GM20431 (cell line): ENCODE results near the gene DUSP8.
"Not testable (repeated sequence)": the region's sequence is repeated elsewhere in the genome, so short reads cannot be mapped to it uniquely, and the experiment has no call there.

Experiments
- in situ Hi-C: fragments of 300-500 bp; cut with MseI, MboI; formaldehyde crosslinking; loops from one replicate; pipeline ENCODE4 v1.15.0; 2020; ENCODE audit warnings: low sequenced_read_pairs; ENCODE audit not compliant: unreplicated experiment

Gene DUSP8, protein sequence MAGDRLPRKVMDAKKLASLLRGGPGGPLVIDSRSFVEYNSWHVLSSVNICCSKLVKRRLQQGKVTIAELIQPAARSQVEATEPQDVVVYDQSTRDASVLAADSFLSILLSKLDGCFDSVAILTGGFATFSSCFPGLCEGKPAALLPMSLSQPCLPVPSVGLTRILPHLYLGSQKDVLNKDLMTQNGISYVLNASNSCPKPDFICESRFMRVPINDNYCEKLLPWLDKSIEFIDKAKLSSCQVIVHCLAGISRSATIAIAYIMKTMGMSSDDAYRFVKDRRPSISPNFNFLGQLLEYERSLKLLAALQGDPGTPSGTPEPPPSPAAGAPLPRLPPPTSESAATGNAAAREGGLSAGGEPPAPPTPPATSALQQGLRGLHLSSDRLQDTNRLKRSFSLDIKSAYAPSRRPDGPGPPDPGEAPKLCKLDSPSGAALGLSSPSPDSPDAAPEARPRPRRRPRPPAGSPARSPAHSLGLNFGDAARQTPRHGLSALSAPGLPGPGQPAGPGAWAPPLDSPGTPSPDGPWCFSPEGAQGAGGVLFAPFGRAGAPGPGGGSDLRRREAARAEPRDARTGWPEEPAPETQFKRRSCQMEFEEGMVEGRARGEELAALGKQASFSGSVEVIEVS

DNA sequence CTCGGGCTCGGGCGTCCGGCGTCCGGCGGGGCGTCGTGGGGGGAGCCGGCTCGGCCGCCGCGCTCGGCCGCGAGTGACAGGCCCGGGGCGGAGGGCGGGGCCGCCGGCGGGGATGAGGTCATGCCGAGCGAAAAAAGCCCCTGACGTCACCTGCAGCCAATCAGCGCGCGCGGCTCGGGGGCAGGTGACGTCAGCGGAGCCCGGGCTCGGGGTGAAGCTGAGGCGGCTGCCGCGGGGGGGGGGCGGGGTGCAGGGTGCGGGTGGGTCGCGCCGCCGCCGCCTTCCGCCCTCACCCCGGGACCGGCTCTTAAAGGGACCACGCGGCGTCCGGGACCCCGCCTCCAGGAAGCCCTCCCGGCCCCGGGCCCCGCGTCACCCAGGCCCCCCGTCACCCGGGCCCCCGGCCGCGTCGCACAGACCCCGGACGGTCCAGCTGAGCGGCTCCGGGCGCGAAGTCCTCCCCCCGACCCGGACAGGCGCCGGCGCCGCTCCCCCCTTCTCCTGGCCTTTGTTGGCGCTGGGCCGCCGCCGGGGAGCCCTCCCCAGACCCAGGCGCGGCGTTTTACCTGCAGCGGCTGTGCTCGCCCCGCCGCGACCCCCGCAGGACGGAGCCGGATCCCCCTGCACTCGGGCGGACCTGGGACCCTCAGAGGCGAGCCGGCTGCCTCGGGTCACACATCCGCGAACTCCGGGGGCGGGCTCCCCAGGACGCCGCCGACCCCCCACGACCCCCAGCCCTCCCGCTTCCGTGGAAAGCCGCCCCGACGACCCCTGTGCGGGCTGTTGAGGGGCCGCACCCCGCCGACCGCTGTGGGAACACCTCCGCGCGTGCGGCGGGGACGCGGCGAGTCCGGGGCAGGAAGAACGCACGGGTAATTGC lies at the start of gene DUSP8:
TSS of gene DUSP8 (minus strand) at position 75 of the 880 bp plus-strand sequence. CDS start 6,445 bp downstream, outside the sequence.
- in situ Hi-C loops = no loop called here

DNA sequence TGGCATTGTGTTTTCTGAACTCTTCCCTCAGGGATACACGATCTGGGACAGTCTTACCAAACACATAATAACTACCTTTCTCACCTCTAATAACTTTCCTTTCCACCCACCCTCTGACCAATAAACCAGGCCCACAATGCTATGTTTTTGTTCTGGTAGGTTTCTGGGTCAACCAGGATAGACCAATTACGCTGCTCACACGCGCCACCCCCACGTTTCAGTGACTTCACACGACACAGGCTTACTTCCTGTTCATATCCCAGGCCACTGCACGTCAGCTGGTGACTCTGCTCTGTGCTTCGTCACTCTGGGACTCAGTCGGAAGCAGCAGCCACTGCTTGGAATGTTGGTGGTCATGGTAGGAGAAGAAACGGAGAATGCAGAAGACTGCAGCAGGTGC lies 47.4 kb upstream of the DUSP8 start:
- in situ Hi-C loops = no loop called here

DNA sequence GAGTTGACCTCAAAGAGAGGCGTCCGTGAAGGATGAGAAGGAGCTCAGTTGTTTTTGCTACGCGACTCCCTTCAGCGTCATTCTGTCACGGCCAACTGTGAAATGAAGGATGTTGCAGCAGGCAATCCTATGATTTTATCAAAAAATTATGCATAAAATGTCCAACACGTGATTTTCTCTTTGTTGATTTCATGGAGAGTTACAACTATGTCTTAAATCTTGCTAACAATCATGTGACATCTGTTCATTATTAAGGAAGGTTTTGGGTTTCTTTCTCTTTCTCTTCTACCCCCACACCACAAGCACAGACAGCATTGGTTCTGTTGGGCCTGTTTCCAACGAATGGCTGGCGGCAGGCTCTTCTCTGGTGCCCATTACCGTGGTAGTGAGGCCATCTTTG lies 46.2 kb upstream of the DUSP8 start:
- in situ Hi-C loops = no loop called here

DNA sequence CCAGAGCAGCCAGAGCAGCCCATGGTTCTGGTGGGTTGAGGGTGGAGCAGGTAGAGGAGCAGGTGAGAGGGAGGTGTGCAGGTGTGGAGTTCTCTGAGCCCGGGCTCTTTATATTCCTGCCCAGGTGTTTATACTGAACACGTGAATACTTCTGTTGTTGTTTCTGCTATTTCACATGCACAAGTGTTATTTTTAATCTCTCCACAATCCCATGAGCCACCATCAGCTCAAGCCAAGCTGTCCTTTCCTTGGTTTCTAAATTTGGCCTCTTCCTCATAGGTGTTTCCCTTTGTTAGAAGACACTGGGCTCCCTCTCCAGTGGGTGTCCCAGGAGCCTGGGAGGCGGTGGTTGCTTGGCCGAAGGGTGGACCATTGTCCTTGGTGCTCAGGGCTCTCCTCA lies 36.3 kb upstream of the DUSP8 start, which contains the start of gene KRTAP5-3:
TSS of gene KRTAP5-3 (minus strand) at position 101 of the 400 bp plus-strand sequence. CDS start at position 23, 78 bp downstream.
- in situ Hi-C loops = no loop called here

DNA sequence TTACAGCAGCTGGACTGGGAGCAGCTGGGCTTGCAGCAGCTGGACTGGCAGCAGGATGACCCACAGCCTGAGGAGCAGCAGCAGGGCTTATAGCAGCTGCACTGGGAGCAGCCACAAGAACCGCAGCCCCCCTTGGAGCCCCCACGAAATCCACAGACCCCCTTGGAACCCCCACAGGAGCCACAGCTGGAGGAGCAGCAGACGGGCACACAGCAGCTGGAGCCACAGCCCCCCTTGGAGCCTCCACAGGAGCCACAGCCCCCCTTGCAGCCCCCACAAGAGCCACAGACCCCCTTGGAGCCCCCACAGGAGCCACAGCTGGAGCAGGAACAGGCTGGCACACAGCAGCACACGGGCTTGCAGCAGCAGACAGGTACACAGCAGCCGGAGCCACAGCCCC lies 35.8 kb upstream of the DUSP8 start:
- in situ Hi-C loops = not testable (repeated sequence)

DNA sequence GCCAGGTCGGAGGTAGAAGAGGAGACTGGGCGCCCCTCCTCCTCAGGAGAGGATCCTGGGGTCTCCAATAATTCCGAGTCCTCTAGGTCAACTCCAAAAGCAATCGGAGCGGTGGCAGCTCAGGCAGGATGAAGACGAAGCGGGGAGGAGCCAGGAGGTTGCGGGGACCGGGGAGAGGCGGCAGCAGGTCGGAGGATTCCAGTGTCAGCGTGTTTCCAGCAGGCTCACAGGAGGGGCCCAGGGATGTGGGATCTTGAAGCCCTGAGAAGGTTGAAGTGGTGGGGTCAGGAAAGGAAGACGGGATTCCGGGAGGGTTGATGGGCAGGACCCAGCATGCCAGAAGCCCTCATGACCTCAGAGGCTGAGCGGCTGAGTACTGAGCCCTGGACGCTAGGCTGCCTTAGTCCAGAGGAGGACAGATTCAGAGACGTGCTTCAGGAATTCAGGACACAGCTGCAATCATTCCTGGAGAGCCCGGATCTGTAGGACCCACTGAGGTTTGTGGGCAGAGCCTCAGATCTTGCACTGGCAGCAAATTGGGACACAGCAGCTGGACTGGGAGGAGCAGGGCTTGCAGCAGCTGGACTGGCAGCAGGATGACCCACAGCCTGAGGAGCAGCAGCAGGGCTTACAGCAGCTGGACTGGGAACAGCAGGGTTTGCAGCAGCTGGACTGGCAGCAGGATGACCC lies 35.2 kb upstream of the DUSP8 start:
- in situ Hi-C loops = not testable (repeated sequence)

DNA sequence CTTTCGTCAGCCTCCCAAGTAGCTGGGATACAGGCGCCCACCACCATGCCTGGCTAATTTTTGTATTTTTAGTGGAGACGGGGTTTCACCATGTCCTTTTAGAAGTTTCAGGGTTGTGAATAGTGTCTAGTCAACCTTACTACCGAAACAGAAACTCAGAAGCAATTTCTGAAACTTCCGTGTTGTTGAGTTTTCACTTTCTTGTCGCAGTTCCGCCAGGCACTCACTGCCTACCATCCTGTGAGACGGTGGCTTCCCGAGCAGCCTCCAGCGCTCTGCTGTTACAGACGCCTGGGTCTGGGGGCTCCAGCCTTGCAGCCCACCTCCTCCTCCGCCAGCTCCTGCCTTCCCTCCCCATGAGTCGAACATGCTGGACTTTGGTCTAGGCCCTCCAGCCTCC lies 33.9 kb upstream of the DUSP8 start:
- in situ Hi-C loops = not testable (repeated sequence)

DNA sequence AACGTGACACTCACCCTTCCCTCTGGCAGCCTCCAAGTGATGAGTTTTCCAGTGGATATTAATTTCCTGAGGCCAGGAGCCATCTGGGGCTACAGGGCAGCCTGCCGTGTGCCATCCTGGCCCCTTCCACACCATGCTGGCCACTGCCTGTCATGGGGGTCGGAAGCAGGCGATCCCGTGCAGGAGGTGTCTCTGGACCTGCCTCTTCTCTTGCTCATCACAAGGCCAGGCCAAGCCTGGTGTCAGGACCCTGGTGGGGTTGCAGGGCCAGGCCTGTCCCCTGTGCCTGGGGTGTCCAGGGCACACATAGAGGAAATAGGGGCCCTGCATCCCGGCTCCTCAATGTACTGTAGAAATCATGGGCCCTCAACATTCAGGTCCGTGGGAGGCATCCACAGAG lies 32.6 kb upstream of the DUSP8 start:
- in situ Hi-C loops = no loop called here

DNA sequence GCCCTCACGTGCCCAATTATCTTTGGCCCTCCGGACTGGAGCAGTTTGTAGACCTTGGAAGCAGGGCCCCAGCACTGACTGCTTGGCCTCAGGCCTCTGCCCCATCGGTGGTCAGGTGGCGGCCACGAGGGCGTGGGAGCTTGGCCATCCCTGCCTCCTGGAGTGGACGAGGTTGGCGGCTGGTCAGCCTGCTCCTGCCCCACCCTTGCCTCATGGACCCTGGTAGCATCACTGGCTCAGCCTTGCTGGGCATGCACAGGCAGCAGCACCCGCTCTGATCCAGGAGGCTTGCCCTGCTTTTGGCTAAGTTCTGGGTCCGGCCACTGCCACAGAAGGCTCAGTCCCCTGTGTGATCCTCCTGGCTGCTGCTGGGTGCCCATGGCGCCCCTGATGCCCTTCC lies 32.1 kb upstream of the DUSP8 start:
- in situ Hi-C loops = no loop called here

DNA sequence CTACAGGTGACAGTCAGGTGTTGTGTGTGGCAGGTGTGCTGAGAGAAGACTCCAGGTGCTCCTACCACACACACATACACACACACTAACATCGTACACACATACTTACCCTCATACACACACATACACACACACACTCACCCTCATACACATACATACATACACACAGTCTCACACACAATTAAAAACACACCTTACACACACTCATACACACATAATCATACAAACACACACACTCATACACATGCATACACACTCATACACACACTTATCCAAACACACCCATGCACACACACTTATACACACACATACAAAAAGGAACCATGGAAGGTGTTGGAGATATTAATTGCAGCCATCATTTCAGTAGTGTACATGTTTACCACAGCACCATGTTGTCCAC lies 31.6 kb upstream of the DUSP8 start:
- in situ Hi-C loops = no loop called here

DNA sequence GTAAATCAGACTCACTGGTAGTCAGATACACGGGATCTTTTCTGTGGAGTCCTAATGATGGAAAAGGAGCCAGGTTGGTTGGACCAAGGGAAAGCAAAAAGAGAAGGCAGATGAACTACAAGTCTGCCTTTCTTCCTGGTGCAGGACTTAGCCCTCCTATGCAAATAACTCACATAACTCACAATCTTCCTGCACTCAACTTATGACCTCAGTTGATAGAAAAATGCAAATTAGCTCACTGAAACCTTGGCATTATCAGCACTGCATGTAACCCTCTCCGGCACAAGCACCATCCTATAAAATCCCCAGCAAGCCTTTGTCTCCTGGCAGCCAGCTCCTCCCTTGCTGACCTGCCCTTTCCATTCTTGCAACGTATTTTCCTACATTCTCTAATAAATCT lies 29.6 kb upstream of the DUSP8 start:
- in situ Hi-C loops = not testable (repeated sequence)

DNA sequence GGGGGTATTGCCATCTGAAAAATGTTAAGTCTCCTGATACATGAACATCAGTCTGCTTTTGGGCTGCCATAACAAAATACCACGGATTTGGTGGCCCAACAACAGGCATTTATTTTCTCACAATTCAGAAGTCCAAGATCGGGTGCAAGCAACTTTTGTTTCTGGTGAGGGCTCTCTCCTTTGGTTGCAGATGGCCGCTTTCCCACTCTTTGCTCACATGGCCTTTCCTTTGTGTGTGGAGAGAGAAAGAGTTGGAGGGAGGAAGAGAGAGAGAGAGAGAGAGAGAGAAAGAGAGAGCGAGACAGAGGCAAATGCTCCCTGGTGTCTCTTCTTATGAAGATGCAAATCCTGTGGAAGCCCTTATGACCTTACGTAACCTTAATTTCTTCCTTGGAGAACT lies 28.6 kb upstream of the DUSP8 start:
- in situ Hi-C loops = no loop called here

DNA sequence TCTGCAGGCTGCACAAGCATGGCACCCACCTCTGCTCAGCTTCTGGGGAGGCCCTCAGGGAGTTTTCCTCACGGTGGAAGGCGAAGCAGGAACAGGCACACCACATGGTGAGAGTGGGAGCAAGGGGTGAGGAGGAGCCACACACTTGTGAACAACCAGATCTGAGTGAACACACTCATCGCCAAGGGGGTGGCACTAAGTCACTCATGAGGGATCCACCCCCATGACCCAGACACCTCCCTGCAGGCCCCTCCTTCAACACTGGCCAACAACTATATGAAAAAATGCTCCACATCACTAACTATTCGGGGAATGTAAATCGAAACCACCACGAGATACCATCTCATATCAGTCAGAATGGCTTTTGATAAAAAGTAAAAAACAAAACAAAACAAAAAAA lies 26.7 kb upstream of the DUSP8 start:
- in situ Hi-C loops = no loop called here

DNA sequence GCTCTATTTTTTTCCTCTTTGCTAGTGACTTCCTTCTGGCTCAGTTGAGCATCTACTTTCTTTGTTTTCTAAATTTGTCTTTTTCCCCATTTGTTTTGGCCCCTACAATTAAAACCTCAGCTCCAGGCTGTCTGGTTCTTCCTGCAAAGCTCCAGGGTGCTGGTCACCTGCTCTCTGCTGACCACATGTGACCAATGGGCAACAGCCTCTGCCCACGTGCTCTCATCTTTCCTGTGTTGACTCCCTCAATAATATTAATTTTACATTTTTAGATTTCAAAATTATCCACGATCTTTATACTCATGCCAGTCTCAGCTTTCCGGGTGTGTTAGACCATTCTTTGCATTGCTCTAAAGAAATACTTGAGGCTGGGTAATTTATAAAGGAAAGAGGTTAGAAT lies 26.3 kb upstream of the DUSP8 start:
- in situ Hi-C loops = not testable (repeated sequence)

DNA sequence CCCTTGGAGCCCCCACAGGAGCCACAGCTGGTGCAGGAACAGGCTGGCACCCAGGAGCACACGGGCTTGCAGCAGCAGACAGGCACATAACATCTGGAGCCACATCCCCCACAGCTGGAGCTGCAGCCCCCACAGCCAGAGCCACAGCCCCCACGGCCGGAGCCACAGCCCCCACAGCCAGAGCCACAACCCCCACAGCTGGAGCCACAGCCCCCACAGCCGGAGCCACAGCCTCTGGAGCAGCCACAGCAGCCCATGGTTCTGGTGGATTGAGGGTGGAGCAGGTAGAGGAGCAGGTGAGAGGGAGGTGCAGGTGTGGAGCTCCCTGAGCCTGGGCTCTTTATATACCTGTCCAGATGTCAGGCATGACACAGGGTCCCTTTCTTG lies 25.9 kb upstream of the DUSP8 start, which contains the start of gene KRTAP5-2:
TSS of gene KRTAP5-2 (minus strand) at position 301 of the 387 bp plus-strand sequence. CDS start at position 257, 44 bp downstream.
- in situ Hi-C loops = no loop called here

DNA sequence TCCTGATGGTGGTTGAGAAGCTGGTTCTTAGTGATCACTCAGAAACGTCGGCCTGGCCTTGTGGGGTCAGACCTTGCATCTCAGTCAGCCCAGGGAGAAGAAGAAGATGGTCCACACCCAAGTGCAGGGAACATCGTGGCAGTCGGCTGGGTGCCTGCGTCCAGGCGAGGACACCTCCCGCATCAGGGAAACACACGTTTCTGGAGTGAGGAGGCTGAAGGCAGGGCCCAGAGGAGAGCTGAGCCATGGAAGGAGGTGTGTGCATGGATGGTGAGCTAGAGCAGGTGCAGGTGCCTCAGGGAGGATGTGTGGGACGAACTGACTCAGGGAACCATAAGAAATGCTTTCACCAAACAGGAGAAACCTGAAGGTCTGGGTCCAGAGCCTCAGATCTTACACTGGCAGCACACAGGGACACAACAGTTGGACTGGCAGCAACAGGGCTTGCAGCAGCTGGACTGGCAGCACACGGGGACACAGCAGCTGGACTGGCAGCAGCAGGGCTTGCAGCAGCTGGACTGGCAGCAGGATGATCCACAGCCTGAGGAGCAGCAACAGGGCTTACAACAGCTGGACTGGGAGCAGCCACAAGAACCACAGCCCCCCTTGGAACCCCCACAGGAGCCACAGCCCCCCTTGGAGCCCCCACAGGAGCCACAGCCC lies 25.4 kb upstream of the DUSP8 start:
- in situ Hi-C loops = no loop called here

DNA sequence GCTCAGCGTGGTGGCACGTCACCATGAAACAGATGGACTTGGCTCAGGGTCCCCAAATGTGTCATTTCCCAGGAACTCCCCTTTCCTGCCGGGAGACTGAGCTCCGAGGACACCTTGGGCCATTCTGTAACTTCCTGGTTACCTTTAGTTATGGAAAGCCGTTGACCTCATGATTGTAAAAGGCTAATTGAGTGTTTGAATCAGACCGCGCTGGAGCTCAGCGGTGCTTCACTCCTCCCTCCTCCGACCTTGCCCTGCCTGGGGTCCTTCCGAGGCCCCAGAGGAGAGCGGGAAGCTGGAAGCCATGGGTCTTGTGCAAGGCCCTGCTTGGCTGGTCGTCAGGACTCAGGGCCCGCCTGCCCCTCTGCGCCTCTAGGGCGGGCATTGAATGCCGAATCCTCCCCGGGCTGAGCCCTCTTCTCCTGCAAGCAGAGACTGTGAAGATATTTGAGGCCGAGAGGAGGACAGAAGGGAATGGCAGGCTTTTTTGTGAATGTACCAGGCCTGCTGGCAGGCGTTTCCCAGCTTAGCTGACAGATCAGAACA lies 24.6 kb upstream of the DUSP8 start:
- in situ Hi-C loops = not testable (repeated sequence)

DNA sequence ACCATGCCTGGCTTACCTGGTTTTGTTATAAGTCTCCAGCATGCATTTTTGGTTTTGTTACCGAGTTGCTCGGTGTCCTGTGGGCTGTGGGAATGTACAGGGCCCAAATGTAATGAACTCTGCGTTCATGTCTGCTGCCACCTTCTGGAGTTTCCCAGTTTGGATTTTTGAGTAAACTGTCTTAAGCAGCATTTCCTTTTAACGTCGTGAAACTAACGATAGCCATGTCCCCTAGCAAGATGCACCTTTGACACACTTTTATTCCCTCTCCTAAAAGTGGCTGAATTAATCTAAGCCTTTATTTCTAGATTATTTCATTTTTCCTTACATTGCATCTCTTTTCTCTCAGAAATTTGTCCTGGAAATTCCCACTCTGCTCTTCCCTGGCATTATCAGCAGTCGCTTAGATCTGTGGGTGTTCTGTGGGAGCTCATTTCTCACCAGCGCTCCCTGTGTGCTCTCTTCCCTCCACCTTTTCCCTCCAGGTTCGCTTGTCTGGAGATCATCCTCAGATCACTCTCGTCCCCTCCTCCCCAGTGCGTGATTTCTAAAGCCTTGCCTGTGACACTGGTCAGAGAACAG lies 24.0 kb upstream of the DUSP8 start:
- in situ Hi-C loops = not testable (repeated sequence)

DNA sequence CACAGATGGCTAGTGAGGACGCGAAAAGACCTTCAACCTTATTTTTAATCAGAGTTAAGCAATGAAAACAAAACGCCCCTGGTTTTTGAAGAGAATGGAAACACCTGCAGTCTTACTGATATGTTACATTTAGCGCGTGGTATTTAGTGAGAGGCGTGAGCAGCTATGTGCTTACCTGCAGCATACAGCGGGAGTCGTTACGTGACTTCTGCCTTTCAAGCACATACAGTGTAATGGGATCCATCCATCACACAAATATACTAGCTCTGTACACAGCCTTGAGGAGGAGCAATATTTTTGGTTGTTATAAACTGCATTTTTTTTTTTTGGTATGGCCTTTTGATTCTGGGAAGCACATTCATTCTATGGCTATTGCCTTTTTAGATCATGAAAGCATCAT lies 20.6 kb upstream of the DUSP8 start:
- in situ Hi-C loops = no loop called here
